GM19035 (cell line): Measurements from ENCODE around the gene DFFB.
A peak's percentile ranks its signal among the peaks of the same experiment; 100 is the strongest.
"Not testable (repeated sequence)": the region's sequence is repeated elsewhere in the genome, so short reads cannot be mapped to it uniquely, and the experiment has no call there.

Source experiments
- ATAC-seq: cut with Tn5 transposase; IDR thresholded peaks from one replicate; pipeline ENCODE4 v1.9.1; 2021; ENCODE audit not compliant: unreplicated experiment

DFFB gene

GRCh38 chr1:3856923-3857790 lies at the start of gene DFFB, which contains the start of gene CEP104:
Gene DFFB (plus strand): TSS chr1:3857476. CDS start chr1:3857604, 128 bp downstream.
Gene CEP104 (minus strand): TSS chr1:3857211. CDS start chr1:3852407, 4,804 bp downstream.
- ATAC-seq = peak; percentile 94

GRCh38 chr1:3807769-3808168 lies 49.5 kb upstream of the DFFB start:
- ATAC-seq = no peak

- no peak for ATAC-seq
These were observed 47.6 kb upstream of the DFFB start for GRCh38 chr1:3809680-3810079.

- not testable (repeated sequence) for ATAC-seq
These were observed 47.0 kb upstream of the DFFB start for GRCh38 chr1:3810149-3810761.

- no peak for ATAC-seq
These were observed 45.7 kb upstream of the DFFB start for GRCh38 chr1:3811595-3811911.

- no peak for ATAC-seq
These were observed 43.2 kb upstream of the DFFB start for GRCh38 chr1:3814065-3814464.

- ATAC-seq = no peak
These were observed 42.3 kb upstream of the DFFB start for GRCh38 chr1:3814771-3815561.

- ATAC-seq = no peak
These were observed 40.7 kb upstream of the DFFB start for GRCh38 chr1:3816331-3817137.

GRCh38 chr1:3817138-3817740 lies 40.0 kb upstream of the DFFB start:
- no peak for ATAC-seq

- no peak for ATAC-seq
These were observed 39.3 kb upstream of the DFFB start for GRCh38 chr1:3817821-3818597.

GRCh38 chr1:3819771-3820200 lies 37.5 kb upstream of the DFFB start:
- ATAC-seq = no peak

GRCh38 chr1:3820316-3820715 lies 37.0 kb upstream of the DFFB start:
- ATAC-seq = no peak

GRCh38 chr1:3821004-3821403 lies 36.3 kb upstream of the DFFB start:
- ATAC-seq = no peak

GRCh38 chr1:3821447-3821846 lies 35.8 kb upstream of the DFFB start:
- ATAC-seq = no peak

GRCh38 chr1:3821908-3822307 lies 35.4 kb upstream of the DFFB start:
- no peak for ATAC-seq

GRCh38 chr1:3822421-3822820 lies 34.9 kb upstream of the DFFB start:
- ATAC-seq = no peak

GRCh38 chr1:3824650-3825049 lies 32.6 kb upstream of the DFFB start:
- no peak for ATAC-seq

GRCh38 chr1:3825356-3825755 lies 31.9 kb upstream of the DFFB start:
- no peak for ATAC-seq

- no peak for ATAC-seq
These were observed 29.4 kb upstream of the DFFB start for GRCh38 chr1:3827813-3828307.
